PC-3 (cell line): Measurements from ENCODE around the gene RBFOX2. TPM values are rescaled to one million over a fixed set of nuclear protein-coding genes. Genes with fewer than 3 reads are reported as not detected.
A peak's percentile ranks its signal among the peaks of the same experiment; 100 is the strongest.

Source experiments
- ATAC-seq: fragments of 200-7000 bp; cut with Tn5 transposase; 2 replicates; pipeline ENCODE4 v1.9.1; 2020; ENCODE audit warnings: mild to moderate bottlenecking, moderate library complexity
- BruUV-seq: library from RNA; stranded (reverse); fragments of 400-500 nt; replicated peaks from 2 replicates; lab custom pipeline; 2021; lab: Mats Ljungman, UMichigan
- CTCF ChIA-PET: fragments of 300-600 bp; sonication (Branson Sonifier 250); formaldehyde crosslinking; loops from one replicate; lab custom pipeline; 2022; ENCODE audit warnings: antibody characterized with exemption; lab: Charles Lee
- POLR2A ChIA-PET: fragments of 300-600 bp; sonication (Branson Sonifier 250); formaldehyde crosslinking; loops from one replicate; lab custom pipeline; 2022; ENCODE audit warnings: antibody characterized with exemption; ENCODE audit not compliant: unreplicated experiment; lab: Charles Lee
- DNase-seq: peaks from one replicate; pipeline ENCODE4 v3.0.0-alpha.2; 2015
- H2AFZ ChIP-seq: fragments of 300-600 bp; sonication (generic); 2 replicates; pipeline ENCODE4 v1.6.0; 2016; ENCODE audit warnings: antibody characterized with exemption, low read length
- H3F3A ChIP-seq: fragments of 300-600 bp; sonication (generic); one replicate; pipeline ENCODE4 v1.6.0; 2017; ENCODE audit warnings: antibody characterized with exemption, low read length, control low read depth, mild to moderate bottlenecking; ENCODE audit not compliant: unreplicated experiment
- H3K27ac ChIP-seq: fragments of 300-600 bp; sonication (generic); 2 replicates; pipeline ENCODE4 v1.5.1; 2016; ENCODE audit warnings: mild to moderate bottlenecking, low read length
- H3K27me3 ChIP-seq: fragments of 300-600 bp; sonication (generic); 2 replicates; pipeline ENCODE4 v1.6.1; 2016; ENCODE audit warnings: low read length, mixed read lengths
- H3K36me3 ChIP-seq: fragments of 300-600 bp; sonication (generic); 2 replicates; pipeline ENCODE4 v1.6.1; 2016; ENCODE audit warnings: low read depth, mixed run types, low read length, mixed read lengths
- H3K4me1 ChIP-seq: fragments of 300-600 bp; sonication (generic); 2 replicates; pipeline ENCODE4 v1.5.1; 2016; ENCODE audit warnings: low read length; ENCODE audit not compliant: insufficient read depth
- H3K4me2 ChIP-seq: fragments of 300-600 bp; sonication (generic); 2 replicates; pipeline ENCODE4 v1.6.0; 2016; ENCODE audit warnings: low read length
- H3K4me3 ChIP-seq: fragments of 300-600 bp; sonication (generic); 2 replicates; pipeline ENCODE4 v1.5.1; 2016; ENCODE audit warnings: mild to moderate bottlenecking, low read length, mixed read lengths
- H3K79me2 ChIP-seq: fragments of 300-600 bp; sonication (generic); 2 replicates; pipeline ENCODE4 v1.6.1; 2017; ENCODE audit warnings: low read length, mixed read lengths
- H3K9ac ChIP-seq: fragments of 300-600 bp; sonication (generic); 2 replicates; pipeline ENCODE4 v1.6.0; 2016; ENCODE audit warnings: mild to moderate bottlenecking, low read length
- H3K9me2 ChIP-seq: fragments of 300-600 bp; sonication (generic); replicated peaks from 2 replicates; pipeline ENCODE4 v1.6.1; 2016; ENCODE audit warnings: mixed run types, low read length, mixed read lengths
- H3K9me3 ChIP-seq: fragments of 300-600 bp; sonication (generic); 2 replicates; pipeline ENCODE4 v1.6.1; 2016; ENCODE audit warnings: low read length, mixed read lengths
- H4K20me1 ChIP-seq: fragments of 300-600 bp; sonication (generic); 2 replicates; pipeline ENCODE4 v1.6.1; 2016; ENCODE audit warnings: low read length, mixed read lengths
- EZH2 ChIP-seq: fragments of 300-600 bp; sonication (generic); IDR thresholded peaks from one replicate; pipeline ENCODE4 v1.6.1; 2017; ENCODE audit warnings: antibody characterized with exemption, mild to moderate bottlenecking, low read length; ENCODE audit not compliant: unreplicated experiment
- EZH2phosphoT487 ChIP-seq: fragments of 300-600 bp; sonication (generic); IDR thresholded peaks from 2 replicates; pipeline ENCODE4 v1.6.1; 2018; ENCODE audit warnings: mild to moderate bottlenecking, antibody characterized with exemption, low read length, borderline replicate concordance
- intact Hi-C: fragments of 100-400 bp; cut with micrococcal nuclease; formaldehyde crosslinking; loops from 2 replicates; pipeline ENCODE4 v1.9.0; 2023
- total RNA-seq: library from RNA; depleted of rRNA; stranded (reverse); fragments of >200 nt; gene quantifications from 2 replicates; pipeline ENCODE4 v1.2.3, GENCODE V29; 2014
- TF ChIP-seq, protein P1 (sequence below): fragments of 300-600 bp; sonication (generic); conservative IDR thresholded peaks from 2 replicates; pipeline ENCODE4 v1.5.1; 2017; ENCODE audit warnings: antibody characterized with exemption, low read depth, mild to moderate bottlenecking, low read length

The RBFOX2 gene
- total RNA-seq, 1 experiment from 2014 or later, result 75.1 TPM

DNA sequence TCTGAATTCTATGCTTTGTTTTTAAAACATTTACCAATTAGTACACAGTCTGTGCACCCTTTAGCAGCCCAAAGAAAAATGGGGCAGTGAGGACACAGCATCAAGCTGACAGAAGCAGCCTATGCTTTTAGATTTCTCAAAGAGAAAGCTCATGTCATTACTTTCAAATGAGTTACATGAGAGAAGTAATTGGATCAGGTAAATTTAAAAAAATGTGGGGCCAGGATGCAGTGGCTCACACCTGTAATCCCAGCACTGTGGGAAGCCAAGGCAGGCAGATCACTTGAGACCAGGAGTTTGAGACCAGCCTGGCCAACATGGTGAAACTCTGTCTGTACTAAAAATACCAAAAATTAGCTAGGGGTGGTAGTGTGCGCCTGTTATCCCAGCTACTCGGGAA is 253.3 kb downstream of the RBFOX2 start:
- no peaks in the 10 kb centered on the region for H3K9me2 ChIP-seq

GRCh38 chr22:35769974-35770373 is 258.6 kb downstream of the RBFOX2 start:
- no peak overlapping the region for H3K9ac ChIP-seq
- H3K27me3 ChIP-seq, result no peaks in the 10 kb centered on the region
- ChIA-PET CTCF (no interaction called here), POLR2A (no interaction called here)
- ATAC-seq (no peak), DNase-seq (no peak)
- H3K4me2 ChIP-seq, result no peak overlapping the region
- H3K9me3 ChIP-seq, result no peaks in the 10 kb centered on the region
- H2AFZ ChIP-seq, result no peak overlapping the region
- intact Hi-C loops, result no loop called here
- no peak overlapping the region for H3K27ac ChIP-seq
- H3K4me3 ChIP-seq, result no peak overlapping the region
- H4K20me1 ChIP-seq, result no peaks in the 10 kb centered on the region
- no peaks in the 10 kb centered on the region for H3K36me3 ChIP-seq
- BruUV-seq, result no TSS peak
- H3F3A ChIP-seq, result no peaks in the 10 kb centered on the region
- peaks cover 19% of the 10 kb centered on the region for H3K4me1 ChIP-seq
- TF ChIP-seq, protein P1, sequence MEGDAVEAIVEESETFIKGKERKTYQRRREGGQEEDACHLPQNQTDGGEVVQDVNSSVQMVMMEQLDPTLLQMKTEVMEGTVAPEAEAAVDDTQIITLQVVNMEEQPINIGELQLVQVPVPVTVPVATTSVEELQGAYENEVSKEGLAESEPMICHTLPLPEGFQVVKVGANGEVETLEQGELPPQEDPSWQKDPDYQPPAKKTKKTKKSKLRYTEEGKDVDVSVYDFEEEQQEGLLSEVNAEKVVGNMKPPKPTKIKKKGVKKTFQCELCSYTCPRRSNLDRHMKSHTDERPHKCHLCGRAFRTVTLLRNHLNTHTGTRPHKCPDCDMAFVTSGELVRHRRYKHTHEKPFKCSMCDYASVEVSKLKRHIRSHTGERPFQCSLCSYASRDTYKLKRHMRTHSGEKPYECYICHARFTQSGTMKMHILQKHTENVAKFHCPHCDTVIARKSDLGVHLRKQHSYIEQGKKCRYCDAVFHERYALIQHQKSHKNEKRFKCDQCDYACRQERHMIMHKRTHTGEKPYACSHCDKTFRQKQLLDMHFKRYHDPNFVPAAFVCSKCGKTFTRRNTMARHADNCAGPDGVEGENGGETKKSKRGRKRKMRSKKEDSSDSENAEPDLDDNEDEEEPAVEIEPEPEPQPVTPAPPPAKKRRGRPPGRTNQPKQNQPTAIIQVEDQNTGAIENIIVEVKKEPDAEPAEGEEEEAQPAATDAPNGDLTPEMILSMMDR, result no peak
- TF ChIP-seq EZH2phosphoT487 (no peak), EZH2 (no peak)
- H3K79me2 ChIP-seq, result 0 out of 2 replicates have a peak, but pooled peaks cover 5% of the 10 kb centered on the region
- H3K9me2 ChIP-seq, result no peaks in the 10 kb centered on the region

More for the DNA sequence above, 253.3 kb downstream of the RBFOX2 start:
- Histone ChIP-seq H3F3A (no peaks in the 10 kb centered on the region), H3K9me3 (no peaks in the 10 kb centered on the region), H3K27me3 (no peaks in the 10 kb centered on the region), H3K4me2 (no peak overlapping the region), H4K20me1 (no peaks in the 10 kb centered on the region), H3K36me3 (peaks cover 5% of the 10 kb centered on the region; the same call in 1 of the 2 replicates), H3K4me1 (peaks cover 25% of the 10 kb centered on the region), H2AFZ (no peak overlapping the region), H3K27ac (no peak overlapping the region), H3K9ac (no peak overlapping the region), H3K79me2 (peaks cover 30% of the 10 kb centered on the region), H3K4me3 (no peak overlapping the region)
- BruUV-seq, result no TSS peak
- ATAC-seq (no peak), DNase-seq (no peak)
- no peak for TF ChIP-seq EZH2phosphoT487
- intact Hi-C loops, result no loop called here
- CTCF ChIA-PET, result no interaction called here
- POLR2A ChIA-PET, result no interaction called here

- peak; percentile 67 for DNase-seq
- no peaks in the 10 kb centered on the region for H4K20me1 ChIP-seq
- H3K4me3 ChIP-seq, result peak overlapping the region; percentile 22; the same call in 1 of the 2 replicates
- H3K36me3 ChIP-seq, result no peaks in the 10 kb centered on the region
- H2AFZ ChIP-seq, result 0 out of 2 replicates have a peak overlapping the region, but pooled peaks have one; percentile 27
- H3K9me3 ChIP-seq, result no peaks in the 10 kb centered on the region
- no peaks in the 10 kb centered on the region for H3K79me2 ChIP-seq
- H3K9ac ChIP-seq, result peak overlapping the region; percentile 18
- H3K4me1 ChIP-seq, result peaks cover 19% of the 10 kb centered on the region
- no peaks in the 10 kb centered on the region for H3K9me2 ChIP-seq
- H3K27me3 ChIP-seq, result no peaks in the 10 kb centered on the region
- H3K27ac ChIP-seq, result peak overlapping the region; percentile 53
- ChIA-PET POLR2A (interaction anchor here (0.6 kb wide), 1 partner anchor 18 kb away, joined by 3 read pairs; no protein-coding TSS in a partner anchor), CTCF (no interaction called here)
- intact Hi-C loops, result no loop called here
- no TSS peak for BruUV-seq
- peak overlapping the region; percentile 56 for H3K4me2 ChIP-seq
- no peaks in the 10 kb centered on the region for H3F3A ChIP-seq
- TF ChIP-seq EZH2 (no peak), EZH2phosphoT487 (no peak)
- TF ChIP-seq, protein P1, result no peak
- ATAC-seq, result peak; percentile 68
Measured at GRCh38 chr22:35766654-35767580, 261.7 kb downstream of the RBFOX2 start.
